Karpas-422 (cell line): ENCODE measurements around the gene SDHB. TPM values are rescaled to one million over a fixed set of nuclear protein-coding genes. Genes with fewer than 3 reads are reported as not detected.

Source experiments
- DNase-seq: peaks from one replicate; pipeline ENCODE4 v3.0.0-alpha.2; 2015
- H2AFZ ChIP-seq: fragments of 200-600 bp; sonication (generic); 2 replicates; pipeline ENCODE4 v1.6.1; 2014; ENCODE audit warnings: antibody characterized with exemption, low read length, mixed read lengths
- H3K27ac ChIP-seq: fragments of 200-600 bp; sonication (generic); 2 replicates; pipeline ENCODE4 v1.5.1; 2014; ENCODE audit warnings: mild to moderate bottlenecking, low read length, moderate library complexity
- H3K27me3 ChIP-seq: fragments of 200-600 bp; sonication (generic); 2 replicates; pipeline ENCODE4 v1.6.1; 2014; ENCODE audit warnings: low read length, mixed read lengths
- H3K36me3 ChIP-seq: fragments of 200-600 bp; sonication (generic); 2 replicates; pipeline ENCODE4 v1.6.1; 2014; ENCODE audit warnings: low read length, mixed read lengths; ENCODE audit not compliant: insufficient read depth
- H3K4me1 ChIP-seq: fragments of 200-600 bp; sonication (generic); 2 replicates; pipeline ENCODE4 v1.6.1; 2014; ENCODE audit warnings: mild to moderate bottlenecking, low read length, mixed read lengths
- H3K4me2 ChIP-seq: fragments of 200-600 bp; sonication (generic); 2 replicates; pipeline ENCODE4 v1.6.1; 2014; ENCODE audit warnings: low read length, low read depth, mild to moderate bottlenecking; ENCODE audit not compliant: poor library complexity, severe bottlenecking
- H3K4me3 ChIP-seq: fragments of 200-600 bp; sonication (generic); 2 replicates; pipeline ENCODE4 v1.5.1; 2014; ENCODE audit warnings: mild to moderate bottlenecking, antibody characterized with exemption, low read length, mixed read lengths
- H3K79me2 ChIP-seq: fragments of 200-600 bp; sonication (generic); 2 replicates; pipeline ENCODE4 v1.6.1; 2014; ENCODE audit warnings: mild to moderate bottlenecking, low read length, mixed read lengths
- H3K9ac ChIP-seq: fragments of 200-600 bp; sonication (generic); 2 replicates; pipeline ENCODE4 v1.6.0; 2014; ENCODE audit warnings: low read length
- H3K9me2 ChIP-seq: fragments of 200-600 bp; sonication (generic), shearing (Covaris generic); replicated peaks from 2 replicates; pipeline ENCODE4 v1.6.0; 2014; ENCODE audit warnings: mild to moderate bottlenecking, low read length, moderate library complexity; ENCODE audit not compliant: insufficient read depth
- H3K9me3 ChIP-seq: fragments of 300-700, 200-600 bp; sonication (generic); 2 replicates; pipeline ENCODE4 v1.6.1; 2014; ENCODE audit warnings: low read length, mixed read lengths
- H4K20me1 ChIP-seq: fragments of 200-600 bp; sonication (generic); 2 replicates; pipeline ENCODE4 v1.6.1; 2014; ENCODE audit warnings: mild to moderate bottlenecking, antibody characterized with exemption, low read length, low read depth; ENCODE audit not compliant: insufficient read depth
- total RNA-seq: library from RNA; depleted of rRNA; stranded (reverse); fragments of >200 nt; shearing (Covaris generic); gene quantifications from 2 replicates; pipeline ENCODE4 v1.2.3, GENCODE V29; 2014; ENCODE audit warnings: low replicate concordance

SDHB gene
- total RNA-seq, 1 experiment from 2014 or later, result 157 TPM

DNA sequence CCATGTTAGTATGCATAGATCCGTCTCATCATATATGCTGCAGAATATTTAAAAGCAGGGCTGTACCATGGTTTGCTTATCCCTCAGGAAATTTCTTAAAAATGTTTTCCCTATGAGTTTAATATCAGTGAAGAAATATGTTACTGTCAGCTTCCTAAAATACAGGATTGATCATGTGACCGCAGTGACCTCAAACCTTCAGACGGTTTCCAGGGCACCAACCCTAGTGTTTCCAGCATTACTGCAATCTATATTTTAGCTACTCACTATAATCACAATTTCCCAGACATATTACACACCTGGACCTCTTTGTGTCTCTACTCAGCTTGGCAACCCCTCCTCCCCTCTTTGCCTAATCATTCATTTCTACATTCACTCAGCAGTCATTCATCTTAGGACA is 7.7 kb upstream of the SDHB start:
- Histone ChIP-seq H3K4me3 (no peak overlapping the region), H3K27me3 (no peaks in the 10 kb centered on the region)
- no peak for DNase-seq

DNA sequence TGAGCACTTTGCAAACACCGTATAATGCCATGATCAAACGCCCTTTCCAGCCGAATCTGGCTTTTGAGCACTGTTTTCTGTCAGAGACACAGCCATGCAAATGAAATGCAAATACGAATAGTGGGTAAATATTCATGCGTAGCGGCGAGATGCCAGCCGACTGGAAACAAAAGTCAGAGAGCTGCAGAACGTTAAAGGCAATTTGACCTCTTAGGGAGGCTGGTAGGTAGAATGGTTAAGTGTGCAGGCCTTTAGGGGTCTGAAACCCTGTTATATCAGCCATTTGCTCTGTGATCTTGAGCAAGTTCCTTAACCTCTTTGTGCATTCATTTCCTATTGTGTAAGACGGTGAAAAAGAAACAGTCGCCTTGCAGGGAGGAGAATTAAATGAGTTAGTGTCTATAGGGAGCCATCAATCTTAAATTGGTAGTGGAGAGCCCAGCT is 6.5 kb upstream of the SDHB start:
- peak overlapping the region; percentile 53 for H3K4me2 ChIP-seq
- no peaks in the 10 kb centered on the region for H3K27me3 ChIP-seq
- no peaks in the 10 kb centered on the region for H3K9me2 ChIP-seq
- H4K20me1 ChIP-seq, result no peaks in the 10 kb centered on the region
- H3K27ac ChIP-seq, result no peak overlapping the region
- peak overlapping the region; percentile 23; the same call in 1 of the 2 replicates for H3K4me3 ChIP-seq
- peak; percentile 56 for DNase-seq
- H3K36me3 ChIP-seq, result no peaks in the 10 kb centered on the region
- peaks cover 11% of the 10 kb centered on the region for H3K4me1 ChIP-seq
- no peaks in the 10 kb centered on the region for H3K79me2 ChIP-seq
- peak overlapping the region; percentile 33; the same call in 1 of the 2 replicates for H2AFZ ChIP-seq
- H3K9ac ChIP-seq, result peak overlapping the region; percentile 22; the same call in 1 of the 2 replicates
- H3K9me3 ChIP-seq, result no peaks in the 10 kb centered on the region

More for the DNA sequence above, 7.7 kb upstream of the SDHB start:
- Histone ChIP-seq H3K9me2 (no peaks in the 10 kb centered on the region), H3K36me3 (no peaks in the 10 kb centered on the region), H3K27ac (no peak overlapping the region), H3K4me2 (no peak overlapping the region), H3K9me3 (no peaks in the 10 kb centered on the region), H2AFZ (no peak overlapping the region), H3K79me2 (no peaks in the 10 kb centered on the region), H4K20me1 (no peaks in the 10 kb centered on the region), H3K4me1 (peaks cover 11% of the 10 kb centered on the region), H3K9ac (no peak overlapping the region)

DNA sequence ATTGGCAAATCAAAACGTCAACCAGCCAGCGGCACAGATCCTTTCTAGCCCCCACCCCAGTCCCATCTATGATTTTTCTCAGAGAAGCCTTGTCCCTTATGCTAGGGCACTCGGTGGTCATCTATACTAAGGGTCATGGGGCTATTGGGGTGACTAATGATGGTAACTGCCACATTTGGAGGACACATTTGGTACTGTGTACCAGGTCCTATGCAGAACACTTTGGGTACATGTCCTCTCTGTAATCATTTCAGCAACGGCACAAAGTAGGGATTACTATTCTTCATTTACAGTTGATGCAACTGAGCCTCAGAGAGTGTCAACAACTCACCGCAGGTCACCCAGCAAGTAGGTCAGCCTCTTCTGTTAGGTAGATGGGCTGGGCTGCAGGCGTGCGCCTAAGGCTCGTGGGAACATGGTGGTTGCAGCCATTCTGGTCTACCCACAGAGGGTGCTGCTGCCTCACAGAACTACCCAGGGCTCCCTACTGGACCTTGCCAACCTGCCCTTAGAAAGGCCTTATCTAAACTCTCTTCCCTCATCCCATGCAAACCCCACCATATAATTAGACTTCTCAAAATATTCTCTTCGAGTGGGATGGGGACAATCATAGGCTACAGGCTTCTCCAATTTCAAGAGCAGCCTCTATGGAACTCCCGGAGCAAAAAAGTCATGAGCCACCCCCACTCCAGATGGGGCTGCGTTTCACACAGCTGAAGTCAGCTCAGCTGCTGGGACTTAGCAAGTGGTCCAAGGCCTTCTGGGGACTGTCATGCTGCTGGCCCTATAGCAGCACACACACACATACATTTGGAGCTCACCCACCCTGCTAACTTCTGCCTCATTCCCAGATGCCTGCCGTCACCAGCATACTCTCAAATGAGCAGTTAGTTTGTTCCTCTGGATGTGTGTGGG is 5.8 kb upstream of the SDHB start:
- Histone ChIP-seq H3K4me2 (peak overlapping the region; percentile 53), H3K9ac (peak overlapping the region; percentile 22; the same call in 1 of the 2 replicates), H2AFZ (peak overlapping the region; percentile 33; the same call in 1 of the 2 replicates), H3K4me3 (peak overlapping the region; percentile 23; the same call in 1 of the 2 replicates), H3K36me3 (no peaks in the 10 kb centered on the region), H3K4me1 (peaks cover 11% of the 10 kb centered on the region), H3K27me3 (no peaks in the 10 kb centered on the region), H4K20me1 (no peaks in the 10 kb centered on the region), H3K9me2 (no peaks in the 10 kb centered on the region), H3K9me3 (no peaks in the 10 kb centered on the region), H3K79me2 (no peaks in the 10 kb centered on the region), H3K27ac (no peak overlapping the region)
- peak; percentile 87 for DNase-seq

DNA sequence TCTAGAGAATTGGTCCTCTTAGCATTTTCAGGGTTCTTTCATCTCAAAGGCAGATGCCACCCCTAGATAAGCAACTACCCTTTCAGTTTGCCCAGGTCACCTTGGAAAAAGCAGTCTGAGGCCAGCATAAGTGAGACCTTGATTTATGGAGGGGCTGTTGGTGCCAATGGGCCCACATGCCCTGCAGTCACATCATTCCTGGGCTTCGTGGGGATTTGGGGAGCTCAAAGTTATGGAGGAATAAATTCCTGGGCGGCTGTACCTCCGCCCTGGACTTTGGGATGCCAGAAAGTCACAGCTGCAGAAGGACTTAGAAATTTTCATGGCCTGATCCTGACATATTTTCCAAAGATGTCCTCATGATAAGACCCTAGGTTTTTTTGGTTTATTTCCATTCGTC is 2.7 kb upstream of the SDHB start:
- no peak overlapping the region for H3K4me3 ChIP-seq
- H3K36me3 ChIP-seq, result no peaks in the 10 kb centered on the region
- H3K9me2 ChIP-seq, result no peaks in the 10 kb centered on the region
- no peaks in the 10 kb centered on the region; the same call in 1 of the 2 replicates for H4K20me1 ChIP-seq
- H3K4me2 ChIP-seq, result no peak overlapping the region
- no peak for DNase-seq
- H3K27me3 ChIP-seq, result no peaks in the 10 kb centered on the region
- peaks cover 23% of the 10 kb centered on the region for H3K79me2 ChIP-seq
- H3K27ac ChIP-seq, result no peak overlapping the region
- peaks cover 24% of the 10 kb centered on the region for H3K4me1 ChIP-seq
- H3K9me3 ChIP-seq, result no peaks in the 10 kb centered on the region
- no peak overlapping the region for H3K9ac ChIP-seq
- no peak overlapping the region for H2AFZ ChIP-seq

DNA sequence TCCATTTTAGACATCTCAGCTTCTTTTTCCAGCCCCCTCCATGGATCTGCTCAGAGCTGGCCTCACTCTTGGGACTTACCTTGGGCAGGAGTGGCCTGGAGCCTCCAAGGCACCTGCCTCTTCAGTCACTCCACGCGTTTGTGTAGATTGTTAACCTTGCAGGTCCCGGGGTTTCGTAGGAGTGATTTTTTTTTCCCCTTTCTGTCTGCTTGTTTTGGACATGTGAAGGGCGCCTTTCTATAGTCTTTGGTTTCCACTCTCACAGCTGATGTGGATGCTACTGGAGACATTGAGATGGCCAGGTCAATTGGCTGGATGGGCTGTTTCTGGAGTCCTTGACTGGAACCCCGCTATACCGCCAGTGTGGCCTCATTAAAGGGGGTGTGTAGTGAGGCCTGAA is 2.0 kb upstream of the SDHB start:
- Histone ChIP-seq H3K4me2 (no peak overlapping the region), H3K27me3 (no peaks in the 10 kb centered on the region), H4K20me1 (no peaks in the 10 kb centered on the region; the same call in 1 of the 2 replicates), H3K4me1 (peaks cover 24% of the 10 kb centered on the region), H3K4me3 (no peak overlapping the region), H3K27ac (no peak overlapping the region), H3K9me3 (no peaks in the 10 kb centered on the region), H3K9ac (no peak overlapping the region), H2AFZ (no peak overlapping the region), H3K79me2 (peaks cover 30% of the 10 kb centered on the region), H3K36me3 (peaks cover 7% of the 10 kb centered on the region; the same call in 1 of the 2 replicates), H3K9me2 (no peaks in the 10 kb centered on the region)
- DNase-seq, result no peak

DNA sequence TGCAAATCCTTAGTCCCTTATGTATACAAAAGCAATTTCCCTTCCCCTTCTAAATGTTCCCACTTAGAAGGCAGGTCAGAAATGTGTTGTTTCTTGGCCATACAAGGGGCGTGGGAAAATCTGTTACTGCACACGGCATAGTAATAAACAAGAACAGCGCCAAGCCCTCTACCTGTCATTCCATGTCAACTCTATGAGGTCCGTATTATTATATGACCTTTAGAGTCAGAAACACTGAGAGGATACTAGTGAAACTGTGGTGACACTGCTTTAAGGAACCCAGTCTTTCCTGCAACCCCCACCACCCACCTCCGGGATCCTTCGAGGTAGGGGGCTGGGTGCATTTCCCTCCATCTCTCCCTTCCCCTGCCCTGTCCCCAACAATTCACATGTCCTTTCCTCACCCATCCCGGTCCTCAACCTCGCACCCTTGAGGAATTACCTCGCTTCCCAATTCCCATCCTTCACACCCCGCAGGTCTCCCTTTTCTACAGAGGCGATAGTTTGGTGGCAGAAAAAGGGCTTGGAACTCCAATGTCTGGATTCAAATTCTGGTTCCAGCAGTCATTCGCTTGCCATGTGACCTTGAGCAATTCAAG is 647 bp downstream of the SDHB start:
- no peaks in the 10 kb centered on the region for H3K9me2 ChIP-seq
- no peak overlapping the region for H2AFZ ChIP-seq
- DNase-seq, result peak; percentile 51
- peaks cover 8% of the 10 kb centered on the region; the same call in 1 of the 2 replicates for H3K36me3 ChIP-seq
- peak overlapping the region; percentile 77 for H3K4me3 ChIP-seq
- H3K4me1 ChIP-seq, result peaks cover 13% of the 10 kb centered on the region
- H3K79me2 ChIP-seq, result peaks cover 49% of the 10 kb centered on the region
- peaks cover under 1% of the 10 kb centered on the region; the same call in 1 of the 2 replicates for H4K20me1 ChIP-seq
- H3K27ac ChIP-seq, result peak overlapping the region; percentile 12; the same call in 1 of the 2 replicates
- peak overlapping the region; percentile 79 for H3K9ac ChIP-seq
- H3K9me3 ChIP-seq, result no peaks in the 10 kb centered on the region
- H3K27me3 ChIP-seq, result no peaks in the 10 kb centered on the region
- H3K4me2 ChIP-seq, result peak overlapping the region; percentile 75

DNA sequence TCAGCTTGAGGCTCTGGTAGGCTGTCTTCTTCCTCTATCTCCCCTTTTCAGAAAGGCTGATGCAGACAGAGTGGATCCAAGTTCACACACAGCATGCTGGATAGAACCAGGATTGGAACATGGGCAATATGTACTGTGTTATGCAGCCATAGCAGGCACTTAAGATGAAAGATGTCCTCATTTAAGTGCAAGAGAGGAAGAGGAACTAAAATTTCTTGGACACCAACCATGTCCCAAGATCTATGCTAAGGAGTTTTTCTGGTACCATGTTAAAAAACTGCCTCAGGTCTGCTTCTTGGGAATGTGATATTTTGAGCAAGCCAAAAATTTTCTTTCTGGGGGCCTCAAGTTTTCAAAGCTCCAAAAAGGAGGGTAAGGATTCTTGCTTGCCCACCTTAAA is 1.2 kb downstream of the SDHB start:
- Histone ChIP-seq H3K27ac (peak overlapping the region; percentile 12; the same call in 1 of the 2 replicates), H3K4me2 (peak overlapping the region; percentile 75), H3K9ac (peak overlapping the region; percentile 79), H3K4me1 (peaks cover 13% of the 10 kb centered on the region), H3K36me3 (peaks cover 8% of the 10 kb centered on the region; the same call in 1 of the 2 replicates), H3K4me3 (peak overlapping the region; percentile 77), H3K9me3 (no peaks in the 10 kb centered on the region), H2AFZ (no peak overlapping the region), H3K9me2 (no peaks in the 10 kb centered on the region), H3K79me2 (peaks cover 55% of the 10 kb centered on the region), H3K27me3 (no peaks in the 10 kb centered on the region), H4K20me1 (peaks cover 3% of the 10 kb centered on the region; the same call in 1 of the 2 replicates)
- no peak for DNase-seq

DNA sequence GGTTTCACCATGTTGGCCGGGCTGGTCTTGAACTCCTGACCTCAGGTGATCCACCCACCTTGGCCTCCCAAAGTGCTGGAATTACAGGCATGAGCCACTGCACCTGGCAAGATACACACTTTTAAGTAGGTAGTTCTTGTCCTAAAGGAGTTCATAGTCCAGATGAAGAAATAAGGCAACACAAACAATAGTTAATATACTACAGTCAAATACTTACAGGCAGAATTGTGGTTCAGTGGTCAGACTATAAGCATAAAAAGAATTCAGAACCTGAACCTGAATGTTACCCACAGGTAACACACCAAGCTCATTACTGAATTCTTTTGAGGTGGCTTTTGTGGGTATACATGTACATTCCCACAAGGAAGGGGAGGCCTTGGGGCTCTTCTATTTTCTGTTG is 1.8 kb downstream of the SDHB start:
- Histone ChIP-seq H3K4me3 (peak overlapping the region; percentile 77), H3K36me3 (peaks cover 8% of the 10 kb centered on the region; the same call in 1 of the 2 replicates), H3K9me2 (no peaks in the 10 kb centered on the region), H3K27me3 (no peaks in the 10 kb centered on the region), H3K9me3 (no peaks in the 10 kb centered on the region), H3K79me2 (peaks cover 61% of the 10 kb centered on the region), H2AFZ (no peak overlapping the region), H4K20me1 (peaks cover 3% of the 10 kb centered on the region; the same call in 1 of the 2 replicates), H3K4me1 (peaks cover 13% of the 10 kb centered on the region), H3K27ac (no peak overlapping the region), H3K4me2 (peak overlapping the region; percentile 75), H3K9ac (peak overlapping the region; percentile 79)
- DNase-seq, result no peak
